ENCODE data around the gene TLE6. TPM values are rescaled to one million over a fixed set of nuclear protein-coding genes. Genes with fewer than 3 reads are reported as not detected.

TLE6 gene
- total and polyA plus RNA-seq, 2 donors from 2014 or later = 3.7 to 5.2 TPM

- TF ChIP-seq, protein P1, sequence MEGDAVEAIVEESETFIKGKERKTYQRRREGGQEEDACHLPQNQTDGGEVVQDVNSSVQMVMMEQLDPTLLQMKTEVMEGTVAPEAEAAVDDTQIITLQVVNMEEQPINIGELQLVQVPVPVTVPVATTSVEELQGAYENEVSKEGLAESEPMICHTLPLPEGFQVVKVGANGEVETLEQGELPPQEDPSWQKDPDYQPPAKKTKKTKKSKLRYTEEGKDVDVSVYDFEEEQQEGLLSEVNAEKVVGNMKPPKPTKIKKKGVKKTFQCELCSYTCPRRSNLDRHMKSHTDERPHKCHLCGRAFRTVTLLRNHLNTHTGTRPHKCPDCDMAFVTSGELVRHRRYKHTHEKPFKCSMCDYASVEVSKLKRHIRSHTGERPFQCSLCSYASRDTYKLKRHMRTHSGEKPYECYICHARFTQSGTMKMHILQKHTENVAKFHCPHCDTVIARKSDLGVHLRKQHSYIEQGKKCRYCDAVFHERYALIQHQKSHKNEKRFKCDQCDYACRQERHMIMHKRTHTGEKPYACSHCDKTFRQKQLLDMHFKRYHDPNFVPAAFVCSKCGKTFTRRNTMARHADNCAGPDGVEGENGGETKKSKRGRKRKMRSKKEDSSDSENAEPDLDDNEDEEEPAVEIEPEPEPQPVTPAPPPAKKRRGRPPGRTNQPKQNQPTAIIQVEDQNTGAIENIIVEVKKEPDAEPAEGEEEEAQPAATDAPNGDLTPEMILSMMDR (IDR thresholded peaks at IDR 0.05; ENCODE audit: borderline replicate concordance, extremely low read depth, insufficient read depth) = no peak
- H3K36me3 ChIP-seq (ENCODE audit: control insufficient read depth in 2 of 3, insufficient read depth in 3 of 3, low read length in 3 of 3) = no peaks in the 10 kb centered on the region
- DNase-seq (peak in 4 of 5 donors; percentile 48 to 83 (median 70)), FAIRE-seq (no peak)
- no peaks in the 10 kb centered on the region for H3K9me3 ChIP-seq (ENCODE audit: control insufficient read depth in 2 of 3, insufficient read depth in 1 of 3, low read length in 3 of 3)
- H3K4me1 ChIP-seq (ENCODE audit: control insufficient read depth in 2 of 3, insufficient read depth in 2 of 3, low read depth in 1 of 3, low read length in 3 of 3) = peaks cover 0 to 11% (median 3%) of the 10 kb centered on the region in 3 donors
- intact Hi-C loops (cut with DNase I) = no loop called here
- no peaks in the 10 kb centered on the region for H3K27me3 ChIP-seq (ENCODE audit: control insufficient read depth, insufficient read depth, low read length)
- H3K27ac ChIP-seq (ENCODE audit: low read depth in 2 of 2, low read length in 2 of 2) = peak overlapping the region in 1 of 2 donors; percentile 37
- H3K4me3 ChIP-seq (ENCODE audit: low read length in 3 of 3) = peak overlapping the region; percentile 12 to 67 (median 56)
- H3K9ac ChIP-seq (ENCODE audit: low read length in 3 of 3) = peak overlapping the region in 1 of 3 donors; percentile 22
Observed at GRCh38 chr19:2952953-2953481, 24.3 kb upstream of the TLE6 start.

- no peak overlapping the region for H3K27ac ChIP-seq (ENCODE audit: low read depth in 2 of 2, low read length in 2 of 2)
- intact Hi-C loops (cut with DNase I) = no loop called here
- H3K9ac ChIP-seq (ENCODE audit: low read length in 3 of 3) = no peak overlapping the region
- FAIRE-seq (no peak), DNase-seq (no peak)
- TF ChIP-seq, protein P1 (IDR thresholded peaks at IDR 0.05; ENCODE audit: borderline replicate concordance, extremely low read depth, insufficient read depth) = no peak
- H3K4me1 ChIP-seq (ENCODE audit: control insufficient read depth in 2 of 3, insufficient read depth in 2 of 3, low read depth in 1 of 3, low read length in 3 of 3) = peaks cover 0 to 4% (median 0%) of the 10 kb centered on the region in 3 donors
- H3K36me3 ChIP-seq (ENCODE audit: control insufficient read depth in 2 of 3, insufficient read depth in 3 of 3, low read length in 3 of 3) = no peaks in the 10 kb centered on the region
- H3K9me3 ChIP-seq (ENCODE audit: control insufficient read depth in 2 of 3, insufficient read depth in 1 of 3, low read length in 3 of 3) = no peaks in the 10 kb centered on the region
- no peak overlapping the region for H3K4me3 ChIP-seq (ENCODE audit: low read length in 3 of 3)
- no peaks in the 10 kb centered on the region for H3K27me3 ChIP-seq (ENCODE audit: control insufficient read depth, insufficient read depth, low read length)
Observed at GRCh38 chr19:2957160-2957559, 20.2 kb upstream of the TLE6 start.

DNA sequence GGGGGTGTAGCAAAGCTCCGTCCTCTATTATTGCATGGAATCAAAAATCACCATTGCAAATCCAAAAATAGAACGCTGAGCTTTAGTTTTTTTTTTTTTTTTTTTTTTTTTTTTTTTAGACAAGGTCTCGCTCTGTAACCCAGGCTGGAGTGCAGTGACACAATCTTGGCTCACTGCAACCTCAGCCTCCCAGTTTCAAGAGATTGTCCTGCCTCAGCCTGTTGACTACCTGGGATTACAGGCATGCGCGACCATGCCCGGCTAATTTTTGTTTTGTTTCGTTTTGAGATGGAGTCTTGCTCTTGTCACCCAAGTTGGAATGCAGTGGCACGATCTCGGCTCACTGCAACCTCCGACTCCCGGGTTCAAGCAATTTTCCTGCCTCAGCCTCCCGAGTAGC lies 17.2 kb upstream of the TLE6 start:
- Histone ChIP-seq H3K9me3 (ENCODE audit: control insufficient read depth in 2 of 3, insufficient read depth in 1 of 3, low read length in 3 of 3) (no peaks in the 10 kb centered on the region), H3K36me3 (ENCODE audit: control insufficient read depth in 2 of 3, insufficient read depth in 3 of 3, low read length in 3 of 3) (no peaks in the 10 kb centered on the region), H3K27me3 (ENCODE audit: control insufficient read depth, insufficient read depth, low read length) (no peaks in the 10 kb centered on the region), H3K4me3 (ENCODE audit: low read length in 3 of 3) (no peak overlapping the region), H3K27ac (ENCODE audit: low read depth in 2 of 2, low read length in 2 of 2) (no peak overlapping the region), H3K9ac (ENCODE audit: low read length in 3 of 3) (no peak overlapping the region), H3K4me1 (ENCODE audit: control insufficient read depth in 2 of 3, insufficient read depth in 2 of 3, low read depth in 1 of 3, low read length in 3 of 3) (no peaks in the 10 kb centered on the region)
- intact Hi-C loops (cut with DNase I) = loop anchor here (10.0 kb wide), 1 partner anchor 145 kb away; no protein-coding TSS in a partner anchor
- TF ChIP-seq, protein P1 (IDR thresholded peaks at IDR 0.05; ENCODE audit: borderline replicate concordance, extremely low read depth, insufficient read depth) = no peak
- no peak for DNase-seq
- FAIRE-seq = no peak
